GM21381 (cell line): Measurements from ENCODE around the gene KCNT2.
"Not testable (repeated sequence)": the region's sequence is repeated elsewhere in the genome, so short reads cannot be mapped to it uniquely, and the experiment has no call there.

ENCODE experiments used
- ATAC-seq: cut with Tn5 transposase; IDR thresholded peaks from one replicate; pipeline ENCODE4 v1.9.1; 2021; ENCODE audit warnings: mild to moderate bottlenecking, moderate library complexity; ENCODE audit not compliant: unreplicated experiment

Gene KCNT2

GRCh38 chr1:196516373-196516772 is 91.9 kb downstream of the KCNT2 start:
- ATAC-seq: no peak

GRCh38 chr1:196515904-196516303 is 92.3 kb downstream of the KCNT2 start:
- ATAC-seq: no peak

- ATAC-seq: no peak
These were observed 94.4 kb downstream of the KCNT2 start for GRCh38 chr1:196513821-196514220.

GRCh38 chr1:196510451-196510850 is 97.8 kb downstream of the KCNT2 start:
- ATAC-seq: no peak

GRCh38 chr1:196504224-196504623 is 104.0 kb downstream of the KCNT2 start:
- ATAC-seq: not testable (repeated sequence)

GRCh38 chr1:196502437-196502836 is 105.8 kb downstream of the KCNT2 start:
- no peak for ATAC-seq

- no peak for ATAC-seq
These were observed 106.3 kb downstream of the KCNT2 start for GRCh38 chr1:196501760-196502428.

GRCh38 chr1:196497817-196498216 is 110.4 kb downstream of the KCNT2 start:
- no peak for ATAC-seq

- no peak for ATAC-seq
These were observed 113.5 kb downstream of the KCNT2 start for GRCh38 chr1:196494766-196495165.

- ATAC-seq: no peak
These were observed 114.4 kb downstream of the KCNT2 start for GRCh38 chr1:196493881-196494280.

- ATAC-seq: no peak
These were observed 119.7 kb downstream of the KCNT2 start for GRCh38 chr1:196488579-196488978.

GRCh38 chr1:196486346-196486745 is 121.9 kb downstream of the KCNT2 start:
- ATAC-seq: no peak

- no peak for ATAC-seq
These were observed 126.6 kb downstream of the KCNT2 start for GRCh38 chr1:196481616-196482015.

GRCh38 chr1:196477262-196477661 is 131.0 kb downstream of the KCNT2 start:
- no peak for ATAC-seq

GRCh38 chr1:196467230-196467925 is 140.9 kb downstream of the KCNT2 start:
- no peak for ATAC-seq

GRCh38 chr1:196466654-196467053 is 141.6 kb downstream of the KCNT2 start:
- no peak for ATAC-seq

GRCh38 chr1:196466166-196466565 is 142.1 kb downstream of the KCNT2 start:
- no peak for ATAC-seq

GRCh38 chr1:196464480-196464941 is 143.7 kb downstream of the KCNT2 start:
- ATAC-seq: no peak

GRCh38 chr1:196462086-196462485 is 146.2 kb downstream of the KCNT2 start:
- ATAC-seq: no peak

GRCh38 chr1:196461521-196461920 is 146.7 kb downstream of the KCNT2 start:
- no peak for ATAC-seq

- no peak for ATAC-seq
These were observed 148.9 kb downstream of the KCNT2 start for GRCh38 chr1:196459383-196459782.

- no peak for ATAC-seq
These were observed 153.4 kb downstream of the KCNT2 start for GRCh38 chr1:196454792-196455191.
